Measurements from ENCODE around the gene GAPDHS. TPM values are rescaled to one million over a fixed set of nuclear protein-coding genes. Genes with fewer than 3 reads are reported as not detected.

GAPDHS gene
- total RNA-seq, 1 donor from 2014 or later: not detected

GRCh38 chr19:35525873-35526272 lies 7.4 kb upstream of the GAPDHS start:
- intact Hi-C loops (cut with DNase I): no loop called here
- Histone ChIP-seq H3K4me1 (no peaks in the 10 kb centered on the region), H3K4me3 (peak overlapping the region in 1 of 2 donors; percentile 23), H3K27me3 (no peaks in the 10 kb centered on the region), H3K36me3 (no peaks in the 10 kb centered on the region), H3K27ac (no peak overlapping the region), H3K9me3 (no peaks in the 10 kb centered on the region)
- no peak for TF ChIP-seq POLR2A (IDR thresholded peaks at IDR 0.05)
- no peak for TF ChIP-seq POLR2AphosphoS5 (IDR thresholded peaks at IDR 0.05; ENCODE audit: insufficient read depth in 1 of 2, low read depth in 1 of 2)
- DNase-seq (ENCODE audit: extremely low spot score in 2 of 2): no peak

DNA sequence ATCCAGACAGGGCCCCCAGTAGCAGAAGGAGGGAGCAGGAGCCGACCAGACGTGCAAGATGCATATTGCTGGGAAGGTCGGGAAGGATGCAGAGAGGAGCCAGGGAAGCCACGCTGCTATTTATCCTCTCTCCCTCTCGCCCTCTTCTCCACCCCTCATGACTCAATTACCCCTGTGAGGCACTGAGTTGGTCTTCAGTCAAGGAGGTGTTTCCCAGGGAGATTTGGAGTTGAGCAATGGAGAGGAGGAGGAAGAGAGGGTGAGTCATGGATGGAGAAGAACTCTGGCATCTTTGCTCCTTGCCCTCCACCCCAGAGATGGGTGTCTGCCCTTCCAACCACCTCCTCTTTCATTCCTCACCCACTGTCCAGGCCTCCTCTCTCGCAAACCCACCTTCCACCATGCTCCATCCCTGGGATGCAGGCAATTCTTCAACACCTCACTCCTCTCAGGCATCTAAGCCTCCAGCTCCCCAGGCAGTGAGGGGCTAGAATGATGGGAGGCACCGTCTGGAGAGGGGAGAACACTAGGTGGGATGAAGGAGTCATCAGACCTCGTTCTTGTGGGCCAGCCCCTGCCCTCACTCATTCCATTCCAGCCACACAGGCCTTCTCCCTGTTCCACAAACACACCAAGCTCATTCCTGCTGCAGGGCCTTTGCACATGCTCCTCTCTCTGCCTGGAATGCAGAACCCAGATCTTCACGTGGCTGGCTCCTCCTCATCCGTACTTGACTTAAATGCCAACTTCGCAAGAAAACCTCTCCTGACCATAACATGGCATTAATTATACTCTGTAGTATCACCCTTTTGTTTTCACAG lies 4.8 kb upstream of the GAPDHS start, which contains the start of gene SBSN:
SBSN (minus strand) TSS at position 94 of the 821 bp plus-strand sequence; CDS start at position 64, 30 bp downstream.
- no peaks in the 10 kb centered on the region for H3K36me3 ChIP-seq
- H3K4me1 ChIP-seq: peaks cover 3% of the 10 kb centered on the region
- TF ChIP-seq POLR2AphosphoS5 (IDR thresholded peaks at IDR 0.05; ENCODE audit: insufficient read depth in 1 of 2, low read depth in 1 of 2) (peak in 1 of 2 donors; percentile 43), POLR2A (IDR thresholded peaks at IDR 0.05) (no peak)
- no peak within 1 kb of the TSS for H3K27ac ChIP-seq
- intact Hi-C loops (cut with DNase I): no loop called here
- H3K4me3 ChIP-seq: peak within 1 kb of the TSS in 1 of 2 donors; percentile 23
- H3K27me3 ChIP-seq: no peaks in the 10 kb centered on the region
- DNase-seq (ENCODE audit: extremely low spot score in 2 of 2): no peak
- H3K9me3 ChIP-seq: no peaks in the 10 kb centered on the region

GRCh38 chr19:35529241-35530218 lies 3.7 kb upstream of the GAPDHS start:
- Histone ChIP-seq H3K9me3 (no peaks in the 10 kb centered on the region), H3K27ac (no peak overlapping the region), H3K36me3 (no peaks in the 10 kb centered on the region), H3K27me3 (no peaks in the 10 kb centered on the region), H3K4me1 (peaks cover 14% of the 10 kb centered on the region), H3K4me3 (no peak overlapping the region)
- intact Hi-C loops (cut with DNase I): no loop called here
- TF ChIP-seq, protein P1, sequence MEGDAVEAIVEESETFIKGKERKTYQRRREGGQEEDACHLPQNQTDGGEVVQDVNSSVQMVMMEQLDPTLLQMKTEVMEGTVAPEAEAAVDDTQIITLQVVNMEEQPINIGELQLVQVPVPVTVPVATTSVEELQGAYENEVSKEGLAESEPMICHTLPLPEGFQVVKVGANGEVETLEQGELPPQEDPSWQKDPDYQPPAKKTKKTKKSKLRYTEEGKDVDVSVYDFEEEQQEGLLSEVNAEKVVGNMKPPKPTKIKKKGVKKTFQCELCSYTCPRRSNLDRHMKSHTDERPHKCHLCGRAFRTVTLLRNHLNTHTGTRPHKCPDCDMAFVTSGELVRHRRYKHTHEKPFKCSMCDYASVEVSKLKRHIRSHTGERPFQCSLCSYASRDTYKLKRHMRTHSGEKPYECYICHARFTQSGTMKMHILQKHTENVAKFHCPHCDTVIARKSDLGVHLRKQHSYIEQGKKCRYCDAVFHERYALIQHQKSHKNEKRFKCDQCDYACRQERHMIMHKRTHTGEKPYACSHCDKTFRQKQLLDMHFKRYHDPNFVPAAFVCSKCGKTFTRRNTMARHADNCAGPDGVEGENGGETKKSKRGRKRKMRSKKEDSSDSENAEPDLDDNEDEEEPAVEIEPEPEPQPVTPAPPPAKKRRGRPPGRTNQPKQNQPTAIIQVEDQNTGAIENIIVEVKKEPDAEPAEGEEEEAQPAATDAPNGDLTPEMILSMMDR (IDR thresholded peaks at IDR 0.05): no peak
- no peak for TF ChIP-seq POLR2A (IDR thresholded peaks at IDR 0.05)
- no peak for TF ChIP-seq POLR2AphosphoS5 (IDR thresholded peaks at IDR 0.05; ENCODE audit: insufficient read depth in 1 of 2, low read depth in 1 of 2)
- DNase-seq (ENCODE audit: extremely low spot score in 2 of 2): no peak

DNA sequence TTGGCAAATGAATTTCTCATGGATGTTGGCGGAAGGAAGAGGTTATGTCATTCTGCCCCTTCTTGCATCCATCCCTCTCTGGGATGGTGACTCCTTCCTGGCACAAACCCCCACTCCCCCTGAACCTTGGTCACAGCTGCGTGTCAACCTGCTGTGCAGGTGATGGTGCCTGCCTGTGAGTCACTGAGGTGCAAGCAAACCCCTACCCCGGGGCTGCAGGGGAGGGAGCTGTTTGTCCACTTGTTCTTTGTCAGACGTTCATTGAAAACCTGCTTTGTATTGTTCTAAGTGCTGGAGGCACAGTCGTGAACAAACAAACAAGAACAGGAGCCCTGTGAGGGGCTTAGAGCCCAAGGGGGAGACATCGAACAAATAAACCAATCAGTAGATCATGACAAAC lies 2.0 kb upstream of the GAPDHS start:
- no peak for DNase-seq (ENCODE audit: extremely low spot score in 2 of 2)
- Histone ChIP-seq H3K9me3 (no peaks in the 10 kb centered on the region), H3K4me3 (no peak overlapping the region), H3K36me3 (no peaks in the 10 kb centered on the region), H3K27me3 (no peaks in the 10 kb centered on the region), H3K4me1 (peaks cover 14% of the 10 kb centered on the region), H3K27ac (no peak overlapping the region)
- TF ChIP-seq POLR2A (IDR thresholded peaks at IDR 0.05) (no peak), POLR2AphosphoS5 (IDR thresholded peaks at IDR 0.05; ENCODE audit: insufficient read depth in 1 of 2, low read depth in 1 of 2) (no peak)
- TF ChIP-seq, protein P1 (IDR thresholded peaks at IDR 0.05): no peak
- intact Hi-C loops (cut with DNase I): no loop called here

DNA sequence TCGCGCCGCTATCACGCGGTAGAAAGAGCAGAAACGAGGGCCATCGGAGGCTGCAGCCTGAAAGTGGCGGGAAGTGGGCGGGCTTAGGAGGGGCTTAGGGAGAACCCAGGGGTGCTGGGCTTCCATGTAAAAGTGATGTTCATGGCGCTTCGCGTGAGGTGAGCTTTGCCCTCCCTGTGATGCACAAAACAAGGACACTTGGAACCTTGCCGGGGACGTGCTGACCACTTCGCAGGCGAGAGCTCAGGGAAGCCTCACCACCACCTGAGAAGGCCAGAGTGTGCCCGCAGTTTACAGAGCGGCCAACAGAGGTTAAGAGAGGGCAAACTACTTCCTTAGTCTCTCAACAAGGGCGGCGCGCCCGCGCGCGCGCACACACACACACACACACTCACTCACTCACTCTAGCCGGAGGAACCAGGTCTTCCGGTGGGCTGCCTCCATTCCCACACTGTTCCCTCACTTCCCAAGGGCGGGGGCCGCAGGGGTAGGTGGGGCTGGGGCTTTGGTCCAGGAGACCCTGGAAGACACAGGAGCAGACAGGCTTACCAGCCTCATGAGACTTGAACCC lies 651 bp downstream of the GAPDHS start:
- Histone ChIP-seq H3K36me3 (no peaks in the 10 kb centered on the region), H3K27ac (no peak overlapping the region), H3K9me3 (no peaks in the 10 kb centered on the region), H3K27me3 (no peaks in the 10 kb centered on the region), H3K4me3 (no peak overlapping the region), H3K4me1 (peaks cover 14% of the 10 kb centered on the region)
- no peak for TF ChIP-seq POLR2A (IDR thresholded peaks at IDR 0.05)
- TF ChIP-seq, protein P1 (IDR thresholded peaks at IDR 0.05): no peak
- TF ChIP-seq POLR2AphosphoS5 (IDR thresholded peaks at IDR 0.05; ENCODE audit: insufficient read depth in 1 of 2, low read depth in 1 of 2): no peak
- intact Hi-C loops (cut with DNase I): no loop called here
- DNase-seq (ENCODE audit: extremely low spot score in 2 of 2): no peak

Data from vagina (tissue), 2 donors.